ENCODE measurements around the gene NEK7. TPM values are rescaled to one million over a fixed set of nuclear protein-coding genes. Genes with fewer than 3 reads are reported as not detected.

Gene NEK7
- total and polyA plus RNA-seq, 9 of the 15 experiments (the other 6 are each of a cell fraction or from before 2014, with no cell fraction given), result 8.5 to 37.3 (median 27.7) TPM

- no peak for FAIRE-seq
Measured at GRCh38 chr1:198174297-198174696, 17.5 kb downstream of the NEK7 start.

More at GRCh38 chr1:198174297-198174696, 17.5 kb downstream of the NEK7 start:
- Histone ChIP-seq H3K4me2 (ENCODE audit: insufficient read depth, low read length) (no peak overlapping the region), H3K9ac (ENCODE audit: insufficient read depth in 1 of 2, low read depth in 2 of 2, low read length in 2 of 2) (no peak overlapping the region), H3K4me3 (no peak overlapping the region), H3K9me1 (ENCODE audit: control insufficient read depth, insufficient read depth, low read length) (no peaks in the 10 kb centered on the region), H4K20me1 (replicated peaks; ENCODE audit: control insufficient read depth, insufficient read depth, low read length) (peaks cover 6% of the 10 kb centered on the region), H3K9me3 (replicated peaks; ENCODE audit: control insufficient read depth, insufficient read depth, low read depth, low read length) (no peaks in the 10 kb centered on the region), H3K36me3 (ENCODE audit: control insufficient read depth, insufficient read depth, low read length) (no peaks in the 10 kb centered on the region), H3K27me3 (ENCODE audit: control insufficient read depth in 2 of 2, insufficient read depth in 2 of 2, low read length in 2 of 2) (no peaks in the 10 kb centered on the region), H3K4me1 (replicated peaks in 1 of 2; ENCODE audit: control insufficient read depth in 2 of 2, insufficient read depth in 2 of 2, low read length in 2 of 2) (peaks cover 0 to 18% of the 10 kb centered on the region in 2 experiments; a peak in 3 of 5 replicates), H3K79me2 (ENCODE audit: control insufficient read depth, insufficient read depth, low read length) (peaks cover 94% of the 10 kb centered on the region), H3K27ac (ENCODE audit: extremely low read depth, low read depth, low read length) (no peak overlapping the region), H2AFZ (ENCODE audit: low read depth, low read length) (no peak overlapping the region)
- WGBS (ENCODE audit: insufficient coverage, low coverage, missing lambda C conversion rate), result 48% methylated on average over 5 of the region's 5 CpGs
- no TSS peak for BruUV-seq (replicated peaks)
- ChIA-PET POLR2A (interaction anchor here (0.7 to 1.6 kb wide), 3 partner anchors 8 to 27 kb away, joined by 3 to 5 read pairs (median 3); no protein-coding TSS in a partner anchor), CTCF (ENCODE audit: low intra/inter-chr PET ratio) (no interaction called here)
- TF ChIP-seq HDAC3 (IDR thresholded peaks at IDR 0.05; ENCODE audit: borderline replicate concordance, partially characterized antibody) (no peak), PHF21A (IDR thresholded peaks at IDR 0.05; ENCODE audit: borderline replicate concordance, low read depth) (no peak), HMG20A (CRISPR knock-in tag; conservative IDR thresholded peaks at IDR 0.05) (no peak), KDM2B (CRISPR knock-in tag; IDR thresholded peaks at IDR 0.05) (no peak), HNRNPUL1 (IDR thresholded peaks at IDR 0.05; ENCODE audit: low read length) (no peak), STAG1 (CRISPR knock-in tag; IDR thresholded peaks at IDR 0.05; ENCODE audit: borderline replicate concordance) (no peak), ZNF395 (CRISPR knock-in tag; IDR thresholded peaks at IDR 0.05) (no peak), RBFOX2 (IDR thresholded peaks at IDR 0.05; ENCODE audit: low read depth, low read length) (no peak), NR1H2 (CRISPR knock-in tag; IDR thresholded peaks at IDR 0.05) (no peak), NCOA4 (IDR thresholded peaks at IDR 0.05; ENCODE audit: partially characterized antibody) (no peak), ZNF444 (CRISPR knock-in tag; IDR thresholded peaks at IDR 0.05) (no peak), BDP1 (IDR thresholded peaks at IDR 0.05; ENCODE audit: insufficient read depth, insufficient read length) (no peak), CREB5 (CRISPR knock-in tag; IDR thresholded peaks at IDR 0.05) (no peak), NBN (IDR thresholded peaks at IDR 0.05; ENCODE audit: low read depth) (no peak), ETS2 (tag; IDR thresholded peaks at IDR 0.05; ENCODE audit: borderline replicate concordance, poor library complexity, severe bottlenecking) (no peak), GTF3C2 (IDR thresholded peaks at IDR 0.05; ENCODE audit: borderline replicate concordance, extremely low read depth, insufficient read length) (no peak), HMG20B (CRISPR knock-in tag; IDR thresholded peaks at IDR 0.05) (no peak), CBFB (CRISPR knock-in tag; IDR thresholded peaks at IDR 0.05) (no peak)
- intact Hi-C loops (cut with micrococcal nuclease), result no loop called here
- in situ Hi-C loops (cut with MboI), result no loop called here
- DNase-seq (ENCODE audit: extremely low read depth in 1 of 4, low spot score in 3 of 4) (no peak), ATAC-seq (no peak)
